ENCODE data around the gene IKZF2.

DNA sequence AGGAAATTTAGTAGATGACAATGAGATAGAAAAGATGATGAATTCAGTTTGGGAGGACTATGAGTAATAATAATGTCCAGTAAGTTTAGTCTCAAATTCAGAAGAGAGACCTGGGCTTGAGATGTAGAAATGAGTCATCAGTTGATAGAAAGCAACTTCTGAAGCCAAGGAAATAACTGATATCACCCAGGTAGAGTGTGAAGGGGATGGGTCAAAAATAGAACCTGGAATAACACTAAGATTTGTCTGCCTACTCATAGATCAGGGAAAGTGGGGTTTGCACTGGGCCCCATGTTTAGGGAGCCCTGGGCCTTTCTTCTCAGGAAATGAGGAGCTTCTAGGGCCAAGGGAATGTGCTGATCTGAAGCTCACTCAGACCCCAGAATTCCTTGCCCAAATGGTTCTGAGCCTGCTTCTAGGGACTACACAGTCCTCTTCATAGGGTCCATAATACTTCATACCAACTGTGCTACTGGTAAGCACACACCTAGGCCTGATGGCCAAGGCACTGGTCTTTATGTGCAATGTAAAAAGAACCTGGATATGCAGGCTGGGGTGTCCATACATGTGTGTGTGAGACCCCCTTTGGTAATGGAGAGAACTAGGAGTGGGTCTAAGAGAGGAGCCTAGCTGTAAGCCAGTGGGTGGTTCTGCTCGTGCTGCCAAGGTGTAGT lies 141.2 kb downstream of the IKZF2 start:
- TF ChIP-seq POLR2A (IDR thresholded peaks at IDR 0.05; ENCODE audit: extremely low read depth, insufficient read length), result no peak
- TF ChIP-seq, protein P1, sequence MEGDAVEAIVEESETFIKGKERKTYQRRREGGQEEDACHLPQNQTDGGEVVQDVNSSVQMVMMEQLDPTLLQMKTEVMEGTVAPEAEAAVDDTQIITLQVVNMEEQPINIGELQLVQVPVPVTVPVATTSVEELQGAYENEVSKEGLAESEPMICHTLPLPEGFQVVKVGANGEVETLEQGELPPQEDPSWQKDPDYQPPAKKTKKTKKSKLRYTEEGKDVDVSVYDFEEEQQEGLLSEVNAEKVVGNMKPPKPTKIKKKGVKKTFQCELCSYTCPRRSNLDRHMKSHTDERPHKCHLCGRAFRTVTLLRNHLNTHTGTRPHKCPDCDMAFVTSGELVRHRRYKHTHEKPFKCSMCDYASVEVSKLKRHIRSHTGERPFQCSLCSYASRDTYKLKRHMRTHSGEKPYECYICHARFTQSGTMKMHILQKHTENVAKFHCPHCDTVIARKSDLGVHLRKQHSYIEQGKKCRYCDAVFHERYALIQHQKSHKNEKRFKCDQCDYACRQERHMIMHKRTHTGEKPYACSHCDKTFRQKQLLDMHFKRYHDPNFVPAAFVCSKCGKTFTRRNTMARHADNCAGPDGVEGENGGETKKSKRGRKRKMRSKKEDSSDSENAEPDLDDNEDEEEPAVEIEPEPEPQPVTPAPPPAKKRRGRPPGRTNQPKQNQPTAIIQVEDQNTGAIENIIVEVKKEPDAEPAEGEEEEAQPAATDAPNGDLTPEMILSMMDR (IDR thresholded peaks at IDR 0.05; ENCODE audit: low read depth, low read length), result no peak
- TF ChIP-seq, protein P2, sequence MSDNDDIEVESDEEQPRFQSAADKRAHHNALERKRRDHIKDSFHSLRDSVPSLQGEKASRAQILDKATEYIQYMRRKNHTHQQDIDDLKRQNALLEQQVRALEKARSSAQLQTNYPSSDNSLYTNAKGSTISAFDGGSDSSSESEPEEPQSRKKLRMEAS (IDR thresholded peaks at IDR 0.05; ENCODE audit: low read depth, low read length), result no peak
